WTC11 (cell line): Measurements from ENCODE around the gene SPTB.

ENCODE experiments used
- CTCF ChIP-seq: fragments of 200-600 bp; IDR thresholded peaks from 2 replicates; pipeline ENCODE4 v1.8.0; 2022; ENCODE audit warnings: antibody characterized with exemption
- E2F5 ChIP-seq: sonication (generic); formaldehyde crosslinking; IDR thresholded peaks from 2 replicates; pipeline ENCODE4 v1.8.1; 2022; ENCODE audit warnings: mild to moderate bottlenecking, moderate library complexity, missing genetic modification reagents
- ETV6 ChIP-seq: sonication (generic); formaldehyde crosslinking; IDR thresholded peaks from 2 replicates; pipeline ENCODE4 v1.8.1; 2022; ENCODE audit warnings: mild to moderate bottlenecking, missing genetic modification reagents
- IRF1 ChIP-seq: sonication (generic); formaldehyde crosslinking; IDR thresholded peaks from 2 replicates; pipeline ENCODE4 v1.8.0; 2023; ENCODE audit warnings: missing genetic modification reagents
- MAX ChIP-seq: sonication (generic); formaldehyde crosslinking; IDR thresholded peaks from 2 replicates; pipeline ENCODE4 v1.8.0; 2022; ENCODE audit warnings: mild to moderate bottlenecking, missing genetic modification reagents
- NFE2L1 ChIP-seq: sonication (generic); formaldehyde crosslinking; IDR thresholded peaks from 2 replicates; pipeline ENCODE4 v1.8.1; 2023; ENCODE audit warnings: missing genetic modification reagents
- NR3C1 ChIP-seq: sonication (generic); formaldehyde crosslinking; conservative IDR thresholded peaks from 2 replicates; pipeline ENCODE4 v1.8.1; 2023; ENCODE audit warnings: low read depth, mild to moderate bottlenecking, missing genetic modification reagents
- TEAD1 ChIP-seq: sonication (generic); formaldehyde crosslinking; IDR thresholded peaks from 2 replicates; pipeline ENCODE4 v1.8.0; 2022; ENCODE audit warnings: mild to moderate bottlenecking, missing genetic modification reagents
- ZBTB21 ChIP-seq: sonication (generic); formaldehyde crosslinking; IDR thresholded peaks from 2 replicates; pipeline ENCODE4 v1.8.1; 2023; ENCODE audit warnings: mild to moderate bottlenecking, missing genetic modification reagents, borderline replicate concordance
- ZNF138 ChIP-seq: sonication (generic); formaldehyde crosslinking; conservative IDR thresholded peaks from 2 replicates; pipeline ENCODE4 v1.8.1; 2022; ENCODE audit warnings: mild to moderate bottlenecking, moderate library complexity, missing genetic modification reagents

- no peak for TF ChIP-seq CTCF
- TF ChIP-seq NFE2L1 (CRISPR knock-in tag) = no peak
- no peak for TF ChIP-seq ETV6
- no peak for TF ChIP-seq E2F5 (CRISPR knock-in tag)
- no peak for TF ChIP-seq NR3C1 (CRISPR knock-in tag)
- TF ChIP-seq TEAD1 (CRISPR knock-in tag) = no peak
- no peak for TF ChIP-seq ZNF138 (CRISPR knock-in tag)
- TF ChIP-seq MAX (CRISPR knock-in tag) = no peak
- no peak for TF ChIP-seq ZBTB21 (CRISPR knock-in tag)
- no peak for TF ChIP-seq IRF1 (CRISPR knock-in tag)
Measured at GRCh38 chr14:64768401-64769095, 111.2 kb downstream of the SPTB start.
